ENCODE results near the gene SPAG16.

Gene SPAG16

DNA sequence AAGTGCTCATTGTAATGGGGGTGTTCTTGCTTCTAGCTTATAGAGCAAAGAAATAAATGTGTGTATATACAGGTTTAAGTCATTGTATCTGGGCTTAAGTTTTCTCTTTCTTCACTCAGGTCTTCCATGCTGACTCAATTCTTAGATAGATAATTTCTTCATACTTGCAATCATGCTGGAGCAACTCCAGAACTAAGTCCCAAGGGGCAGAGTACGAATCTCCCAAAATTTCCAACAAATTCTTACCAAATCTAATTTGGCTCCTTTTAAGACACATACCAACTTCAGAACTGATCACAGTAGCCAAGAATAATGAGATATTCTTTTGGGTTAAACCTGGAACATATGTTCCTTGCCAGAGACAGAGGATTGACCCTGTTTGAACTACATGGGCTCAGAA is 4.3 kb upstream of the SPAG16 start:
- TF ChIP-seq, protein P1, sequence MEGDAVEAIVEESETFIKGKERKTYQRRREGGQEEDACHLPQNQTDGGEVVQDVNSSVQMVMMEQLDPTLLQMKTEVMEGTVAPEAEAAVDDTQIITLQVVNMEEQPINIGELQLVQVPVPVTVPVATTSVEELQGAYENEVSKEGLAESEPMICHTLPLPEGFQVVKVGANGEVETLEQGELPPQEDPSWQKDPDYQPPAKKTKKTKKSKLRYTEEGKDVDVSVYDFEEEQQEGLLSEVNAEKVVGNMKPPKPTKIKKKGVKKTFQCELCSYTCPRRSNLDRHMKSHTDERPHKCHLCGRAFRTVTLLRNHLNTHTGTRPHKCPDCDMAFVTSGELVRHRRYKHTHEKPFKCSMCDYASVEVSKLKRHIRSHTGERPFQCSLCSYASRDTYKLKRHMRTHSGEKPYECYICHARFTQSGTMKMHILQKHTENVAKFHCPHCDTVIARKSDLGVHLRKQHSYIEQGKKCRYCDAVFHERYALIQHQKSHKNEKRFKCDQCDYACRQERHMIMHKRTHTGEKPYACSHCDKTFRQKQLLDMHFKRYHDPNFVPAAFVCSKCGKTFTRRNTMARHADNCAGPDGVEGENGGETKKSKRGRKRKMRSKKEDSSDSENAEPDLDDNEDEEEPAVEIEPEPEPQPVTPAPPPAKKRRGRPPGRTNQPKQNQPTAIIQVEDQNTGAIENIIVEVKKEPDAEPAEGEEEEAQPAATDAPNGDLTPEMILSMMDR (conservative IDR thresholded peaks at IDR 0.05; ENCODE audit: control insufficient read depth, insufficient read depth, low read depth, low read length) = no peak
- no peak overlapping the region for H3K4me3 ChIP-seq (ENCODE audit: control insufficient read depth, low read depth, low read length)

DNA sequence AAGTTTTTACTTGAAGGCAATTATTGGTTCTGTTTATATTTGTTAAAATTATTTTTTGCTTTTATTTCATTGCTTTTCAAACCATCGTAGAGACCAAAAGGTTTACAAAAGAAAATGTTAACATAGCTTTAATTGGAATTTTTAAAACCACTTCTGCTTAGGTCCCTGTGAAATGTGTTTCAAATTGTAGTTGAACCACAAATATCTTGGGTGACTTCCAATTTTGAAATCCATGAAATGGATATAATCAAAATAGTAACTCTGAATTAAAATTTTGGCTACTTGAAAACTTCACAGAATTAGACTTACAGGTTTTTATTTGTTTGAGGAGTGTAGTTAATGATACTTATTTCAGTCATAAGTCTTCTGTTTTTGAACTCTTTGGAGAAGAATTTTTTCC is 3.1 kb upstream of the SPAG16 start:
- TF ChIP-seq, protein P1 (conservative IDR thresholded peaks at IDR 0.05; ENCODE audit: control insufficient read depth, insufficient read depth, low read depth, low read length) = no peak
- DNase-seq (ENCODE audit: low read depth) = peak; percentile 57
- no peak overlapping the region for H3K4me3 ChIP-seq (ENCODE audit: control insufficient read depth, low read depth, low read length)

More for the DNA sequence above, 4.3 kb upstream of the SPAG16 start:
- DNase-seq (ENCODE audit: low read depth) = peak; percentile 89

- DNase-seq (ENCODE audit: low read depth) = no peak
- peak overlapping the region; percentile 86 for H3K4me3 ChIP-seq (ENCODE audit: control insufficient read depth, low read depth, low read length)
- TF ChIP-seq, protein P1 (conservative IDR thresholded peaks at IDR 0.05; ENCODE audit: control insufficient read depth, insufficient read depth, low read depth, low read length) = no peak
Measured at GRCh38 chr2:213285404-213285803, 1.1 kb downstream of the SPAG16 start.

DNA sequence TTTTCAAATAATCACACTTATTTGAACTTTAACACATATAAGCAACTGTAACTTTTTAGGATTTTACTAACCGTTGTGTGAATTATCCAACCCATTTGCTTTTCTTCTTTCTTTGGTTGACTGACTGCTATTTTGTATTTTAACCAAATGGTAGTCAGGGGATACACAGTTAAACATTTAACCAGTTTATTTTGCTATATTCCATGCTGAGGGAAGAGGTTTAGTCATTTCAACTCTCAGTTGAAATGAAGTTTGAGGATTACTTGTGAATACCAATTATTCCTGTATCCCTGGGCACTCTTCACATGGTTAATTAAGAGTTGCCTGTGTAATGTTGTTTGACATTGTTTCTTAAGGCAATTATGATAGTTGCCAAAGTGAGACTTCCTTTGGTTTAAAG is 1.9 kb downstream of the SPAG16 start:
- no peak overlapping the region for H3K4me3 ChIP-seq (ENCODE audit: control insufficient read depth, low read depth, low read length)

DNA sequence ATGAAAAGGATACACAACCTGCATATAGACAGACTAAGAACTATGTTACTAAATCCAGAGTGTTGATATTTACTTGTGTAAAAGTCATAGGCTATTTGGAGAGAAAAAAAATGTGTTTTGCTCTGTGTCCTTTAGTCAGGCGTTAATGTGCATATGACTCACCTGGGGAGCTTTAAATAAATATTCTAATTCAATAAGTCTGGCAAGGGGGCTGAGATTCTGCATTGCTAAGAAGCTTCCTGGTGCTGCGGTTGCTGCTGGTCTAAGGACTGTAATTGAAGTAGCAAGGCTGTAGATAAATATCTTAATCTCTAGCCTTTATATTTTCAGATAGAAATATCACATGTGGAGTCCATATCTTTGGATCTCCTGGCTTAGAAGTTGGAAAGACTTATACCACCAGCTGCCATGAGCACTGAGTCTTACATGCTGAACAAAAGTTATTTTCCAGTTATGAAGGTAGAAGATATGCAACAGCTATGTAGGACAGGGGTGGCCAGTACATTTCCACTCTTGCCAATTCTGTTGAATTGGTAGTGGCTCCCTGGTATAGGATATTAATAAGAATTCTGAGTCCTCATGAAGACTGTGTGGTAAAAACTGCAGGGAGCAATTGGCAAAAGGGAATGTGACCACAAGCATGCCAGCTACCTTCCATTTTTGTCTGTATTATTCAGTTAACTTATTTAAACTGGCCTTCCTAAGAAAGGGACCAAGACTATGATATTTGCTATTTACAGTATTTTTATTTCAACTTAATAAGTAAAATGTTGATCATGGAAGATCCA is 4.8 kb downstream of the SPAG16 start:
- peak; percentile 40 for DNase-seq (ENCODE audit: low read depth)
- no peak overlapping the region for H3K4me3 ChIP-seq (ENCODE audit: control insufficient read depth, low read depth, low read length)
- TF ChIP-seq, protein P1 (conservative IDR thresholded peaks at IDR 0.05; ENCODE audit: control insufficient read depth, insufficient read depth, low read depth, low read length) = no peak

More for the DNA sequence above, 1.9 kb downstream of the SPAG16 start:
- TF ChIP-seq, protein P1 (conservative IDR thresholded peaks at IDR 0.05; ENCODE audit: control insufficient read depth, insufficient read depth, low read depth, low read length) = no peak
- DNase-seq (ENCODE audit: low read depth) = no peak

DNA sequence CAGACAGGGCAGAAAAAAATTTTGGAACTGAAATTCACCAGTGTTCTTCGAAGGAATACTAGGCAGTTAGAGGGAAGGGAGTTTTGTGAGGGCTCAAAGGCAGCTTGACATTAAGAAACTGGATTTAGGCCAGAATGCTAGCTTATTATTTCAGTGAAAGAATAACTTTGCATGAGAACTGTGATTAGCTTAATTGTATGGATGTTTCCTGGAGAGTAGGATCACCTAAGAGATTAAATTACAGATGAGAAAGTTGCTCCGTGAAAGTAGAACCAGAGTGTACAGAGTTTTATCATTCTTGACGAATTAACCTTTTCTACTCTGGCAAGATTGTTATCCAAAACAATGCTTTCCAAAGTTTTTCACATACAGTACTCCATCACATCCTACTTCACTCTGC is 6.2 kb downstream of the SPAG16 start:
- no peak overlapping the region for H3K4me3 ChIP-seq (ENCODE audit: control insufficient read depth, low read depth, low read length)
- TF ChIP-seq, protein P1 (conservative IDR thresholded peaks at IDR 0.05; ENCODE audit: control insufficient read depth, insufficient read depth, low read depth, low read length) = no peak
- DNase-seq (ENCODE audit: low read depth) = no peak
